H9 (cell line): ENCODE data around the gene TOB2. TPM values are rescaled to one million over a fixed set of nuclear protein-coding genes. Genes with fewer than 3 reads are reported as not detected.

Experiments used
- DNase-seq: peaks from one replicate; pipeline ENCODE4 v3.0.0-alpha.2; 2017
- H2AFZ ChIP-seq: one replicate; pipeline ENCODE4 v1.6.1; 2013; ENCODE audit warnings: mild to moderate bottlenecking, low read length, control low read depth, moderate library complexity
- H2AK5ac ChIP-seq: 2 replicates; pipeline ENCODE4 v1.6.1; 2013; ENCODE audit warnings: low read length, control low read depth, mixed read lengths; ENCODE audit not compliant: insufficient read length
- H2BK120ac ChIP-seq: one replicate; pipeline ENCODE4 v1.6.1; 2013; ENCODE audit warnings: low read depth, mild to moderate bottlenecking, low read length, control low read depth, inconsistent platforms; ENCODE audit not compliant: poor library complexity, severe bottlenecking
- H2BK12ac ChIP-seq: 2 replicates; pipeline ENCODE4 v1.6.1; 2013; ENCODE audit warnings: low read length, control low read depth, mixed read lengths, low read depth; ENCODE audit not compliant: insufficient read length
- H2BK15ac ChIP-seq: 2 replicates; pipeline ENCODE4 v1.6.1; 2013; ENCODE audit warnings: low read depth, low read length, control low read depth
- H2BK20ac ChIP-seq: one replicate; pipeline ENCODE4 v1.6.1; 2013; ENCODE audit warnings: low read depth, mild to moderate bottlenecking, low read length, control low read depth, inconsistent platforms; ENCODE audit not compliant: poor library complexity, severe bottlenecking
- H2BK5ac ChIP-seq: 2 replicates; pipeline ENCODE4 v1.6.1; 2013; ENCODE audit warnings: low read length, control low read depth, mixed read lengths; ENCODE audit not compliant: insufficient read length
- H3K14ac ChIP-seq: 2 replicates; pipeline ENCODE4 v1.6.1; 2013; ENCODE audit warnings: low read length, control low read depth; ENCODE audit not compliant: insufficient read depth
- H3K18ac ChIP-seq: 2 replicates; pipeline ENCODE4 v1.6.1; 2013; ENCODE audit warnings: low read depth, mild to moderate bottlenecking, mixed read lengths, low read length, control low read depth; ENCODE audit not compliant: insufficient read length
- H3K23ac ChIP-seq: 2 replicates; pipeline ENCODE4 v1.6.1; 2013; ENCODE audit warnings: low read length, control low read depth, mixed read lengths, low read depth; ENCODE audit not compliant: insufficient read length
- H3K23me2 ChIP-seq: 2 replicates; pipeline ENCODE4 v1.6.1; 2013; ENCODE audit warnings: low read depth, mild to moderate bottlenecking, mixed read lengths, low read length, control low read depth; ENCODE audit not compliant: insufficient read length, poor library complexity, severe bottlenecking
- H3K27ac ChIP-seq: 2 replicates; pipeline ENCODE4 v1.5.1; 2013; ENCODE audit warnings: low read length, control low read depth, mixed read lengths, low read depth; ENCODE audit not compliant: insufficient read length
- H3K27me3 ChIP-seq: 2 replicates; pipeline ENCODE4 v1.6.1; 2013; ENCODE audit warnings: low read length, control low read depth, inconsistent platforms; ENCODE audit not compliant: insufficient read depth
- H3K4ac ChIP-seq: 2 replicates; pipeline ENCODE4 v1.6.1; 2013; ENCODE audit warnings: low read depth, mild to moderate bottlenecking, control low read depth, inconsistent platforms, low read length, moderate library complexity
- H3K4me1 ChIP-seq: 2 replicates; pipeline ENCODE4 v1.6.1; 2013; ENCODE audit warnings: low read length, control low read depth, inconsistent platforms; ENCODE audit not compliant: insufficient read depth
- H3K4me2 ChIP-seq: 2 replicates; pipeline ENCODE4 v1.6.1; 2013; ENCODE audit warnings: low read length, control low read depth, mixed read lengths; ENCODE audit not compliant: insufficient read length, insufficient read depth
- H3K56ac ChIP-seq: 2 replicates; pipeline ENCODE4 v1.6.1; 2013; ENCODE audit warnings: low read depth, mild to moderate bottlenecking, mixed read lengths, low read length, control low read depth; ENCODE audit not compliant: insufficient read length
- H3K79me1 ChIP-seq: 2 replicates; pipeline ENCODE4 v1.6.1; 2013; ENCODE audit warnings: low read depth, mild to moderate bottlenecking, moderate library complexity, low read length, control low read depth, inconsistent platforms; ENCODE audit not compliant: insufficient read depth, poor library complexity, severe bottlenecking
- H3K79me2 ChIP-seq: 2 replicates; pipeline ENCODE4 v1.6.1; 2013; ENCODE audit warnings: low read length, control low read depth, inconsistent platforms; ENCODE audit not compliant: insufficient read depth
- H3K9ac ChIP-seq: 2 replicates; pipeline ENCODE4 v1.6.1; 2013; ENCODE audit warnings: low read length, control low read depth, mixed read lengths; ENCODE audit not compliant: insufficient read length; ENCODE audit errors: extremely low read depth
- H3K9me3 ChIP-seq: one replicate; pipeline ENCODE4 v1.6.1; 2013; ENCODE audit warnings: low read depth, low read length, inconsistent platforms; ENCODE audit not compliant: control insufficient read depth
- H3T11ph ChIP-seq: one replicate; pipeline ENCODE4 v1.6.1; 2013; ENCODE audit warnings: mild to moderate bottlenecking, low read length, control low read depth, inconsistent platforms
- H4K20me1 ChIP-seq: one replicate; pipeline ENCODE4 v1.6.1; 2013; ENCODE audit not compliant: control insufficient read depth, insufficient read length, insufficient read depth
- H4K5ac ChIP-seq: 2 replicates; pipeline ENCODE4 v1.6.1; 2013; ENCODE audit warnings: low read depth, mild to moderate bottlenecking, mixed read lengths, low read length, control low read depth; ENCODE audit not compliant: insufficient read length
- H4K8ac ChIP-seq: replicated peaks from 2 replicates; pipeline ENCODE4 v1.6.1; 2013; ENCODE audit warnings: low read length, control low read depth, mixed read lengths, low read depth; ENCODE audit not compliant: insufficient read length
- H4K91ac ChIP-seq: 2 replicates; pipeline ENCODE4 v1.6.1; 2013; ENCODE audit warnings: low read depth, mild to moderate bottlenecking, moderate library complexity, mixed read lengths, low read length, control low read depth; ENCODE audit not compliant: insufficient read length
- H3K27ac Mint-ChIP-seq, 3 experiments: 2 replicates in 2 of 3; 3 replicates in 1 of 3; pipeline ENCODE4 v1.8.0; 2020 to 2021; ENCODE audit warnings: mixed read lengths in 3 of 3, mild to moderate bottlenecking in 1 of 3, moderate library complexity in 1 of 3
- H3K27me3 Mint-ChIP-seq: 2 replicates; pipeline ENCODE4 v1.8.0; 2021; ENCODE audit warnings: low read depth, mild to moderate bottlenecking, moderate library complexity, mixed read lengths
- H3K36me3 Mint-ChIP-seq, 3 experiments: 2 replicates in 2 of 3; 3 replicates in 1 of 3; pipeline ENCODE4 v1.8.0; 2020 to 2021; ENCODE audit warnings: low read depth in 3 of 3, mixed read lengths in 3 of 3; ENCODE audit not compliant: insufficient read depth in 1 of 3
- H3K4me1 Mint-ChIP-seq, 2 experiments: 2 replicates each; pipeline ENCODE4 v1.8.0; 2020; ENCODE audit warnings: mixed read lengths in 2 of 2
- H3K4me3 Mint-ChIP-seq, 2 experiments: 2 replicates in 1 of 2; 3 replicates in 1 of 2; pipeline ENCODE4 v1.8.0; 2020 to 2021; ENCODE audit warnings: mild to moderate bottlenecking in 2 of 2, mixed read lengths in 2 of 2, moderate library complexity in 1 of 2
- H3K9me3 Mint-ChIP-seq, 2 experiments: 2 replicates in 1 of 2; 3 replicates in 1 of 2; pipeline ENCODE4 v1.8.0; 2020; ENCODE audit warnings: mild to moderate bottlenecking in 2 of 2, mixed read lengths in 2 of 2, moderate library complexity in 1 of 2
- CTCF ChIP-seq: fragments of 200-600 bp; sonication (generic); conservative IDR thresholded peaks from 3 replicates; pipeline ENCODE4 v1.8.0; 2021; ENCODE audit warnings: antibody characterized with exemption, mild to moderate bottlenecking
- WGBS: extraction: QIAGEN DNeasy Blood & Tissue Kit; methylation state at CpG from one replicate; pipeline ENCODE4 v1.1.7; 2013; ENCODE audit warnings: missing lambda C conversion rate, low lambda C conversion rate, mixed read lengths; ENCODE audit not compliant: insufficient read length; ENCODE audit errors: extremely low coverage; 5-methylcytosine and 5-hydroxymethylcytosine counted together
- total RNA-seq: library from RNA; stranded (reverse); gene quantifications from 2 replicates; pipeline ENCODE4 v1.2.1, GENCODE V29; 2021

The TOB2 gene
- total RNA-seq, 1 experiment from 2014 or later: 75.8 TPM

GRCh38 chr22:41415554-41415953 lies 31.0 kb downstream of the TOB2 start:
- H2BK15ac ChIP-seq: no peak overlapping the region
- WGBS: no CpG with 5 or more reads among the region's 4 CpGs
- H3K23me2 ChIP-seq: peaks cover 6% of the 10 kb centered on the region
- H3K56ac ChIP-seq: no peak overlapping the region
- H2BK20ac ChIP-seq: no peak overlapping the region
- no peak overlapping the region for H4K8ac ChIP-seq
- H3K27me3 ChIP-seq: no peaks in the 10 kb centered on the region
- H3K9me3 ChIP-seq: no peaks in the 10 kb centered on the region
- H3K4ac ChIP-seq: no peak overlapping the region
- H3K23ac ChIP-seq: no peak overlapping the region
- no peak overlapping the region for H3K4me2 ChIP-seq
- no peaks in the 10 kb centered on the region for H3K79me1 ChIP-seq
- no peak for TF ChIP-seq CTCF
- Mint-ChIP-seq H3K27me3 (no peaks in the 10 kb centered on the region), H3K4me3 (peak overlapping the region in 1 of 2 experiments; percentile 26; a peak in 2 of 5 replicates), H3K27ac (no peak overlapping the region), H3K4me1 (peaks cover 23 to 24% of the 10 kb centered on the region in 2 experiments), H3K36me3 (peaks cover 0 to 3% (median 0%) of the 10 kb centered on the region in 3 experiments; a peak in 1 of 7 replicates), H3K9me3 (no peaks in the 10 kb centered on the region)
- H3T11ph ChIP-seq: no peak overlapping the region
- no peak overlapping the region; the same call in 1 of the 2 replicates for H3K14ac ChIP-seq
- H2AFZ ChIP-seq: no peak overlapping the region
- H3K18ac ChIP-seq: no peak overlapping the region
- no peak overlapping the region for H4K91ac ChIP-seq
- H2BK5ac ChIP-seq: no peak overlapping the region
- no peak overlapping the region for H2BK120ac ChIP-seq
- H3K4me1 ChIP-seq: no peaks in the 10 kb centered on the region; the same call in 1 of the 2 replicates
- H4K20me1 ChIP-seq: no peaks in the 10 kb centered on the region
- DNase-seq: no peak
- H2AK5ac ChIP-seq: no peak overlapping the region
- H3K27ac ChIP-seq: no peak overlapping the region
- no peak overlapping the region for H4K5ac ChIP-seq
- no peak overlapping the region for H2BK12ac ChIP-seq
- H3K9ac ChIP-seq: no peak overlapping the region
- H3K79me2 ChIP-seq: no peaks in the 10 kb centered on the region
